KMS-11 (cell line): Measurements from ENCODE around the gene ITGAX.

ENCODE experiments used
- H2AFZ ChIP-seq: fragments of 200-600 bp; sonication (generic); 2 replicates; pipeline ENCODE4 v1.6.1; 2016; ENCODE audit warnings: antibody characterized with exemption, mixed run types, low read depth
- H3K27ac ChIP-seq: fragments of 200-600 bp; sonication (generic); 2 replicates; pipeline ENCODE4 v1.6.1; 2016; ENCODE audit warnings: mild to moderate bottlenecking, mixed run types
- H3K27me3 ChIP-seq: fragments of 200-600 bp; sonication (generic); 2 replicates; pipeline ENCODE4 v1.6.1; 2017; ENCODE audit warnings: mild to moderate bottlenecking, low read depth, mixed run types, moderate library complexity; ENCODE audit not compliant: insufficient read depth
- H3K36me3 ChIP-seq: fragments of 200-600 bp; sonication (generic); 2 replicates; pipeline ENCODE4 v1.6.1; 2017; ENCODE audit warnings: mild to moderate bottlenecking, mixed run types; ENCODE audit not compliant: insufficient read depth
- H3K4me1 ChIP-seq: fragments of 200-600 bp; sonication (generic); 2 replicates; pipeline ENCODE4 v1.6.1; 2016; ENCODE audit warnings: mild to moderate bottlenecking, low read depth, mixed run types; ENCODE audit not compliant: poor library complexity, severe bottlenecking
- H3K4me2 ChIP-seq: fragments of 200-600 bp; sonication (generic); 2 replicates; pipeline ENCODE4 v1.7.0; 2016; ENCODE audit warnings: mild to moderate bottlenecking, mixed run types
- H3K4me3 ChIP-seq: fragments of 200-600 bp; sonication (generic); IDR thresholded peaks from 2 replicates; pipeline ENCODE4 v1.6.1; 2017; ENCODE audit warnings: low read depth, low read length, mixed read lengths; ENCODE audit not compliant: insufficient read depth
- H3K79me2 ChIP-seq: fragments of 200-600 bp; sonication (generic); 2 replicates; pipeline ENCODE4 v1.6.1; 2016; ENCODE audit warnings: low read depth, mixed run types; ENCODE audit not compliant: insufficient read depth
- H3K9ac ChIP-seq: fragments of 200-600 bp; sonication (generic); 2 replicates; pipeline ENCODE4 v1.6.1; 2016; ENCODE audit warnings: mild to moderate bottlenecking, mixed run types
- H4K20me1 ChIP-seq: fragments of 200-600 bp; sonication (generic); 2 replicates; pipeline ENCODE4 v1.6.1; 2016; ENCODE audit warnings: mild to moderate bottlenecking, mixed run types; ENCODE audit not compliant: insufficient read depth
- TF ChIP-seq, protein P1 (sequence below): fragments of 200-600 bp; sonication (generic); conservative IDR thresholded peaks from 2 replicates; pipeline ENCODE4 v1.6.1; 2017; ENCODE audit warnings: low read depth, mild to moderate bottlenecking, antibody characterized with exemption, low read length, moderate library complexity, mixed read lengths

Gene ITGAX

DNA sequence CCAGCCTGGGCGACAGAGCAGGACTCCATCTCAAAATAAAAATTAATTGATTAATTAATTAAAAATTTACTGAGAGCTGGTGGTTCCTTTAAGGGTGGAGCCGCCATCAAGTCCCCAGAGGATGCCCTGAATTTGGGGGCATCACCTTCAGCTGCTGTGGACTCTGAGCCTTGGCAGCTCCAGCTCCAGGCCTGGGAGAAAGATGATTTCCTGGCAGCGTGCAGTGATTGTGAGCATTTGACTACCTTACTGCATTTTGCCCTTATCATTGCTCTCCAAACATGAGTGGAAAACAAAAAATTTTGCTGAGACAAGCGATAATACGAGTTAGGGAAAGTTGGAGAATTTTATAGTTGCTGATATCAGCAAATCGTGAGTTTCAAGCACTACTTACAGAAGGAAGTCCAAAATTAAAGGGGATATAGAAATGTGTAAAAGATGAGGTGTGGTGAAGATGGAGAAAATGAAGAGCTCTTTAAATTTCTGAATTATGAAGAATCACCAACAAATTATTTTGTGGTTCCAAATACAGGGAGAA lies 35.6 kb downstream of the ITGAX start:
- H3K4me1 ChIP-seq, result no peaks in the 10 kb centered on the region
- no peak overlapping the region for H3K27ac ChIP-seq
- H3K9ac ChIP-seq, result no peak overlapping the region

DNA sequence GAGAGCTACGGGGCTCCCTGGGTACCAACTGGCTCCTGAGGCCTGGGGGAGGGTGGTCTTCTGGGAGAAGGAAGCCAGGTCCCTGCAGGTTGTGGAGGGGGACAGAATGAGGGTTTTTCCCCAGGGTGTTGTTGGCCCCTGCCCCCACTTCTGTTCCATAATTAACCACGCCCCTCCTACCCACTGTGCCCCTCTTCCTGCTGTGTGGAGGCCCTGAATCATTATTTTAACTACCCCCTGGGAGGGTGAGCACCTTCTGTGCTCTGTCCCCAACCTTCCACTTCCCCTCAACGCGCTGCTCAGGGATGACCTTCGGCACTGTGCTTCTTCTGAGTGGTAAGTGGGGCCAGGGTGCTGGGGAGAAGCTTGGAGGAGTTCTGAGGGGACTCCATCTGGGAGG lies 38.1 kb downstream of the ITGAX start, which contains the start of gene ITGAD:
Gene ITGAD (plus strand): TSS at position 280 of the 400 bp plus-strand sequence. CDS start 26 bp downstream, at position 306.
- H3K4me2 ChIP-seq, result no peak within 1 kb of the TSS
- H3K27ac ChIP-seq, result no peak within 1 kb of the TSS
- H3K4me1 ChIP-seq, result no peaks in the 10 kb centered on the region
- H3K27me3 ChIP-seq, result no peaks in the 10 kb centered on the region
- no peaks in the 10 kb centered on the region for H3K36me3 ChIP-seq
- no peaks in the 10 kb centered on the region for H4K20me1 ChIP-seq
- no peak within 1 kb of the TSS for H2AFZ ChIP-seq
- no peak within 1 kb of the TSS for H3K9ac ChIP-seq
- H3K4me3 ChIP-seq, result no peak within 1 kb of the TSS
- TF ChIP-seq, protein P1, sequence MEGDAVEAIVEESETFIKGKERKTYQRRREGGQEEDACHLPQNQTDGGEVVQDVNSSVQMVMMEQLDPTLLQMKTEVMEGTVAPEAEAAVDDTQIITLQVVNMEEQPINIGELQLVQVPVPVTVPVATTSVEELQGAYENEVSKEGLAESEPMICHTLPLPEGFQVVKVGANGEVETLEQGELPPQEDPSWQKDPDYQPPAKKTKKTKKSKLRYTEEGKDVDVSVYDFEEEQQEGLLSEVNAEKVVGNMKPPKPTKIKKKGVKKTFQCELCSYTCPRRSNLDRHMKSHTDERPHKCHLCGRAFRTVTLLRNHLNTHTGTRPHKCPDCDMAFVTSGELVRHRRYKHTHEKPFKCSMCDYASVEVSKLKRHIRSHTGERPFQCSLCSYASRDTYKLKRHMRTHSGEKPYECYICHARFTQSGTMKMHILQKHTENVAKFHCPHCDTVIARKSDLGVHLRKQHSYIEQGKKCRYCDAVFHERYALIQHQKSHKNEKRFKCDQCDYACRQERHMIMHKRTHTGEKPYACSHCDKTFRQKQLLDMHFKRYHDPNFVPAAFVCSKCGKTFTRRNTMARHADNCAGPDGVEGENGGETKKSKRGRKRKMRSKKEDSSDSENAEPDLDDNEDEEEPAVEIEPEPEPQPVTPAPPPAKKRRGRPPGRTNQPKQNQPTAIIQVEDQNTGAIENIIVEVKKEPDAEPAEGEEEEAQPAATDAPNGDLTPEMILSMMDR, result no peak
- no peaks in the 10 kb centered on the region for H3K79me2 ChIP-seq

More for the DNA sequence above, 35.6 kb downstream of the ITGAX start:
- TF ChIP-seq, protein P1, result no peak
- Histone ChIP-seq H3K4me2 (no peak overlapping the region), H4K20me1 (no peaks in the 10 kb centered on the region), H3K79me2 (no peaks in the 10 kb centered on the region), H3K4me3 (no peak overlapping the region), H2AFZ (no peak overlapping the region), H3K27me3 (no peaks in the 10 kb centered on the region), H3K36me3 (no peaks in the 10 kb centered on the region)

DNA sequence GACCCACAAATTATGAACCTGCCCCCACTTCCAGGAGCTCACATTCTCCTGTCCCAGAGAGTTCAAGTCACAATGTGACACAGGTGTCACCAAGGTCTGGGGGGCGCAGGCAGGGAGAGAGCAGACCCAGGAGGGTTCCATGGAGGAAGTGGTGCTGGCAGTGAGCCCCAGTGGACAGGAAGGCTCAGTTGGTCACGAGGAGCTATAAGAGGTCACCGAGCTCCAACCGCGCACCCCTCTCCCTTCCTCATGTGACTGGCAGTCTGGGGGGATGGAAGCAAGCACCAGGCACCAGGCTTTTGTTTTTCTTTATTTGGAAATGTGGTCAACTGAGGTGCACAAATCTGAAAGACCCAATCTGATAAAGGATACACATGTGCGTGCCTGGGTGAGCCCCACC lies 40.7 kb downstream of the ITGAX start:
- Histone ChIP-seq H3K4me1 (no peaks in the 10 kb centered on the region), H3K36me3 (no peaks in the 10 kb centered on the region), H3K27me3 (no peaks in the 10 kb centered on the region), H2AFZ (no peak overlapping the region), H4K20me1 (no peaks in the 10 kb centered on the region), H3K9ac (no peak overlapping the region), H3K4me3 (no peak overlapping the region), H3K27ac (no peak overlapping the region), H3K79me2 (no peaks in the 10 kb centered on the region), H3K4me2 (no peak overlapping the region)
- TF ChIP-seq, protein P1, result no peak

DNA sequence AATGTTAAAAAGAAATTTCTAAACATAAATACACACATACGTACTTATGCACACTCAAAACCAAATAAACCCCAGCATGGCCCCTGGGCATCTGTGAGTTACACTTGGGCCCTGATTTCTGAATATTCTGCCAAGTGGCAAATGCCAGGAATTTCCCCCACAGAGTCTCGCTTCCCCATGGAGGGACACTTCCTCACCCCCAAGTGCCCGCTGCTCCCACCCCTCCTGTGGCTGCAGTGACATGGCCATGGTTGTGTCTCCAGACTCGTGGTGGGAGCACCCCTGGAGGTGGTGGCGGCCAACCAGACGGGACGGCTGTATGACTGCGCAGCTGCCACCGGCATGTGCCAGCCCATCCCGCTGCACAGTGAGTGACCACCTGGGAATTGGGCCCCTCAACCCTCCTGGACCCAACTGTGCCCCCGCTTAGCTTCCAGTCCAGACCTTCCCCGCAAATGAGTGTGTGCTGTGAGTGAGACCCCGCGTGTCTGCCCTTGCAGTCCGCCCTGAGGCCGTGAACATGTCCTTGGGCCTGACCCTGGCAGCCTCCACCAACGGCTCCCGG lies 42.2 kb downstream of the ITGAX start:
- Histone ChIP-seq H3K27me3 (no peaks in the 10 kb centered on the region), H3K79me2 (no peaks in the 10 kb centered on the region), H3K4me2 (no peak overlapping the region), H3K4me3 (no peak overlapping the region), H3K27ac (no peak overlapping the region), H4K20me1 (no peaks in the 10 kb centered on the region), H3K9ac (no peak overlapping the region), H3K4me1 (no peaks in the 10 kb centered on the region), H3K36me3 (no peaks in the 10 kb centered on the region), H2AFZ (no peak overlapping the region)
- TF ChIP-seq, protein P1, result no peak
